GM10847 (cell line): Measurements from ENCODE around the gene APC.

Source experiments
- POLR2A ChIP-seq: IDR thresholded peaks from 2 replicates; pipeline ENCODE4 v1.6.1; 2011; ENCODE audit not compliant: insufficient read length; ENCODE audit errors: extremely low read depth

The APC gene

GRCh38 chr5:112795944-112796678 is 58.4 kb downstream of the APC start:
- no peak for TF ChIP-seq POLR2A

GRCh38 chr5:112799661-112800060 is 62.0 kb downstream of the APC start:
- no peak for TF ChIP-seq POLR2A

- no peak for TF ChIP-seq POLR2A
Observed at GRCh38 chr5:112800891-112801290, 63.2 kb downstream of the APC start.

- no peak for TF ChIP-seq POLR2A
Observed at GRCh38 chr5:112811023-112811422, 73.3 kb downstream of the APC start.

- TF ChIP-seq POLR2A: no peak
Observed at GRCh38 chr5:112812549-112812948, 74.9 kb downstream of the APC start.

GRCh38 chr5:112820246-112820645 is 82.6 kb downstream of the APC start:
- no peak for TF ChIP-seq POLR2A

GRCh38 chr5:112822456-112822855 is 84.8 kb downstream of the APC start:
- no peak for TF ChIP-seq POLR2A

- no peak for TF ChIP-seq POLR2A
Observed at GRCh38 chr5:112823181-112823580, 85.5 kb downstream of the APC start.

- TF ChIP-seq POLR2A: no peak
Observed at GRCh38 chr5:112823656-112824055, 86.0 kb downstream of the APC start.

DNA sequence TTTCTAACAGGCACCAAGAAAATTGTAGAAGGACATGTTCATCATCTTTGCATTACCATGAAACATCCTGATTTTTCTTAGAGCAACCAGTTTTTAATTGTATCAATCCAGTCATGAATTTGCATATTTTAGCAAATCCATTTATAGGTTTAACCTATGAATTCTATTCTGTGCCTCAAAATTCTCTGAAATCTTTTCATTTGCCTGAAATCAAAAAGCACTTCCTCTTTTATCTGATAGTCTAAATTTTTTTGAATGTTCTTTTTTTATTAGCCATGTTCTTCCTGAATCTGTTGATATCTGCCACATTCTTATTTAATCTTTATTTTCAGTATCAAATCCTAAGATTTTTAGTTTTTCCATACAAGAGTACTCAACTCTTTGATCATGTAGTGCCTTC is 86.5 kb downstream of the APC start:
- TF ChIP-seq POLR2A: no peak

DNA sequence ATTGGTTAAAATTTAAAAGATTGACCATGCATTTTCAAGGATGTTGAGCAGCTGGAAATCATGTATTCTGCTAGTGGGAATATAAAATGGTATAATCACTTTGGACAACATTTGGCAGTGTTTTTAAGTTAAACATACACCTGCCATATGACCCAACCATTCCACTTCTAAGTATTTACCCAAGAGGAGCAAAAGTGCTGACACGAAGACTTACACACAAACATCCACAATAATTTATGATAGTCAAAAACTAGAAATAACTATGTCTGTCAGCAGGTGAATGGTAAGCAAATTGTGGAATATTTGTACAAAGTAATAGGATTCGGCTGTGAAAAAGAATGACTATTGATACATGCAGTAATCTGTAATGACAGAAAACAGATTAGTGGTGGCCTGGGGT is 92.7 kb downstream of the APC start:
- TF ChIP-seq POLR2A: no peak

DNA sequence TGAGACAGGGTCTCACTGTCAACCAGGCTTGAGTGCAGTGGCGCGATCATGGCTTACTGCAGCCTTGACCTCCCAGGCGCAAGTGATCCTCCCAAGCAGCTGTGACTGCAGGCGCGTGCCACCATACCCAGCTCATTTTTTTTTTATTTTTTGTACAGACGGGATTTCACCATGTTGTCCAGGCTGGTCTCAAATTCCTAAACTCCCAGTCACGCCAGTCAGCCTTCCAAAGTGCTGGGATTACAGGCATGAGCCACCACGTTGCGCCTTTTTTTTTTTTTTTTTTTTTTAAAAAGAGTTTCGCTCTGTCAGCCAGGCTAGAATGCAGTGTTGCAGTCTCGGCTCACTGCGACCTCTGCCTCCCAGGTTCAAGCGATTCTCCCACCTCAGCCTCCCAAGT is 96.3 kb downstream of the APC start:
- TF ChIP-seq POLR2A: no peak

DNA sequence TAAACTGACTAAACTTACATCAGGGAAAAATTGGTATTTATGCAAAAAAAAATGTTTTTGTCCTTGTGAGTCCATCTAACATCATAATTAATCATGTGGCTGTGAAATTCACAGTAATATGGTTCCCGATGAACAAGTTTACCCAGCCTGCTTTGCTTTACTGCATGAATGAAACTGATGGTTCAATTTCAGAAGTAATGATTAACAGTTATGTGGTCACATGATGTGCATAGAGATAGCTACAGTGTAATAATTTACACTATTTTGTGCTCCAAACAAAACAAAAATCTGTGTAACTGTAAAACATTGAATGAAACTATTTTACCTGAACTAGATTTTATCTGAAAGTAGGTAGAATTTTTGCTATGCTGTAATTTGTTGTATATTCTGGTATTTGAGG is 106.8 kb downstream of the APC start:
- TF ChIP-seq POLR2A: no peak

- no peak for TF ChIP-seq POLR2A
Observed at GRCh38 chr5:112846556-112846955, 108.9 kb downstream of the APC start.

DNA sequence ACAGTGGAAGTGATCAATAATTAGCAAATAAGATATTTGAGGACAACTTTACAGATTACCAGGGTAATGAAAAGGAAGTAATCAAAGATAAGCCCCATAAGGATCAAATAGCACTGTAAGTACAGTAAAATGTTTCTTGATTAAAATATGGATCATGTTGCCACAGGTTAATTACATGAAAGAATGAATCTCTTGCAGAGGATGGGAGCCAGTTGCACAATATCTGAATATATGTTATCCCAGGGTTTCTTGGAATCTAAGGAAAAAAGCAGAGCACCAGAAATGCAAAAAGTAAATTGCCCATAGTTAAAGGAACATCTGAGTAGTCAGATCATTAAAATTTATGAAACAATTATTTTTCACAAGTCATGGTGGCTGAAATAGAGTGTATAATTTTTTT is 109.6 kb downstream of the APC start:
- no peak for TF ChIP-seq POLR2A

- TF ChIP-seq POLR2A: no peak
Observed at GRCh38 chr5:112848116-112848811, 110.6 kb downstream of the APC start.

DNA sequence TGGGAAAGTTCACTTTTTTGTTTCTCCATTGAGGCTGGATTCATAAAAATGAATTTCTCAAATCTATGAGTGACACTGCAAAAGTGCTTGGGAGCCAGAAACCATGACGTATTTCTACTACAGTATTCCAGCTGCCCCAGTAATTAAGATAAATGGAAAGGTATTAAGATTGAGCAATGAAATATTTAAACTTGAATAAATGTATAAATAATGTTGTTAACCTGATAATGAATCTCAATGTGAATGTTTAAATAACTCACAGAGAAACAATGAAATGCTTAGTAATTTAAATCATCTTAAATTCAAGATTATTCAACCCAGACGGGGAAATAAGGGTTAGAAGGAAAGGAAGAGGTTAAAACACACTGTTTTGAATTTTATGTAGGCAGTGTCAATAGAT is 112.2 kb downstream of the APC start:
- TF ChIP-seq POLR2A: no peak
